OCI-LY3 (cell line): ENCODE measurements around the gene SORBS1.

Experiments
- H2AFZ ChIP-seq: fragments of 200-600, 300-600 bp; shearing (Covaris generic); 2 replicates; pipeline ENCODE4 v1.6.0; 2014; ENCODE audit warnings: antibody characterized with exemption, low read depth, low read length
- H3K27ac ChIP-seq: fragments of 200-600, 300-600 bp; sonication (generic); 2 replicates; pipeline ENCODE4 v1.5.1; 2014; ENCODE audit warnings: mild to moderate bottlenecking, low read length, moderate library complexity, mixed read lengths
- H3K27me3 ChIP-seq: fragments of 200-600, 300-600 bp; sonication (generic); 2 replicates; pipeline ENCODE4 v1.6.1; 2014; ENCODE audit warnings: low read depth, low read length, mixed read lengths
- H3K36me3 ChIP-seq: fragments of 200-600, 300-600 bp; sonication (generic); replicated peaks from 2 replicates; pipeline ENCODE3; 2014; ENCODE audit warnings: low read depth, low read length, mixed read lengths
- H3K4me1 ChIP-seq: fragments of 300-600, 200-600 bp; sonication (generic); 2 replicates; pipeline ENCODE4 v1.6.1; 2014; ENCODE audit warnings: low read length, mixed read lengths
- H3K4me2 ChIP-seq: fragments of 200-600, 300-600 bp; sonication (generic); 2 replicates; pipeline ENCODE4 v1.6.1; 2014; ENCODE audit warnings: low read length, mixed read lengths
- H3K4me3 ChIP-seq: fragments of 300-600, 200-600 bp; sonication (generic); 2 replicates; pipeline ENCODE4 v1.5.1; 2014; ENCODE audit warnings: antibody characterized with exemption, mild to moderate bottlenecking, low read length, moderate library complexity
- H3K79me2 ChIP-seq: fragments of 300-600, 200-600 bp; shearing (Covaris generic); 2 replicates; pipeline ENCODE4 v1.6.1; 2014; ENCODE audit warnings: mild to moderate bottlenecking, low read length, mixed read lengths
- H3K9ac ChIP-seq: fragments of 300-600, 200-600 bp; shearing (Covaris generic); 2 replicates; pipeline ENCODE4 v1.6.0; 2014; ENCODE audit warnings: mild to moderate bottlenecking, low read length, moderate library complexity
- H3K9me3 ChIP-seq: fragments of 200-600, 300-600 bp; shearing (Covaris generic); 2 replicates; pipeline ENCODE4 v1.6.1; 2014; ENCODE audit warnings: low read length, mixed read lengths; ENCODE audit not compliant: insufficient read depth
- H4K20me1 ChIP-seq: fragments of 200-600, 300-600 bp; sonication (generic); 2 replicates; pipeline ENCODE4 v1.6.1; 2016; ENCODE audit warnings: low read length, mixed read lengths; ENCODE audit not compliant: insufficient read depth
- EZH2phosphoT487 ChIP-seq: fragments of 200-600 bp; shearing (Covaris generic); IDR thresholded peaks from 2 replicates; pipeline ENCODE4 v1.6.1; 2018; ENCODE audit warnings: antibody characterized with exemption, mixed run types, low read depth
- TF ChIP-seq, protein P1 (sequence below): fragments of 200-600, 300-600 bp; sonication (generic); IDR thresholded peaks from 2 replicates; pipeline ENCODE4 v1.5.1; 2014; ENCODE audit warnings: antibody characterized with exemption, low read length, low read depth

SORBS1 gene

DNA sequence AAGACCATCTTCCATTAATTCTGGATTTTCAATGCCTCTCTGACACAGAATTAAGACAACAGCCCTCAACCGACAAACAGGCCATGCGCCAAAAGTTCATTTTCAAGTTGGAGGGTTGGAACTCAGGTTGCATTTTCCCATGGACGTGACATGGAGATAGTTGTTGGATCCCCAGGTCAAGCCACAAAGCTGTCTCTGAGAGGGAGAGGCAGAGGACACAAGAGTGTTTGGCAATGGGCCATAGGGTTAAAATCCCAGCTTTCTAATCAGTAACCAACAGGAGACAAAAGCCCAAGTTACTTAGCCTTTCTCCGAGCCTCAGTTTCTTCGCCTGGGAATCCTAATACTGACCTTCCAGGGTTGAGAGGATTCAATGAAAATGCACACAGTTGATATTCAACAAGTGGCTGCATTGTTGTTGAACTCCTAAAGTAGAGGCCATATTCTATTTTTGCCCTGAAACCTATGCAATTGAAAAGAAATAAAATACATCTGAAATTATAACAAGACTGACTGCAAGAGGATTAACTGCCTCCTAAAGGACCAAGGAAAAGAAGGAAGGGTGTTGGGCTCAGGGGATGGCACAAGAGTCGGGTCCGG, 44.3 kb downstream of the SORBS1 start:
- TF ChIP-seq, protein P1, sequence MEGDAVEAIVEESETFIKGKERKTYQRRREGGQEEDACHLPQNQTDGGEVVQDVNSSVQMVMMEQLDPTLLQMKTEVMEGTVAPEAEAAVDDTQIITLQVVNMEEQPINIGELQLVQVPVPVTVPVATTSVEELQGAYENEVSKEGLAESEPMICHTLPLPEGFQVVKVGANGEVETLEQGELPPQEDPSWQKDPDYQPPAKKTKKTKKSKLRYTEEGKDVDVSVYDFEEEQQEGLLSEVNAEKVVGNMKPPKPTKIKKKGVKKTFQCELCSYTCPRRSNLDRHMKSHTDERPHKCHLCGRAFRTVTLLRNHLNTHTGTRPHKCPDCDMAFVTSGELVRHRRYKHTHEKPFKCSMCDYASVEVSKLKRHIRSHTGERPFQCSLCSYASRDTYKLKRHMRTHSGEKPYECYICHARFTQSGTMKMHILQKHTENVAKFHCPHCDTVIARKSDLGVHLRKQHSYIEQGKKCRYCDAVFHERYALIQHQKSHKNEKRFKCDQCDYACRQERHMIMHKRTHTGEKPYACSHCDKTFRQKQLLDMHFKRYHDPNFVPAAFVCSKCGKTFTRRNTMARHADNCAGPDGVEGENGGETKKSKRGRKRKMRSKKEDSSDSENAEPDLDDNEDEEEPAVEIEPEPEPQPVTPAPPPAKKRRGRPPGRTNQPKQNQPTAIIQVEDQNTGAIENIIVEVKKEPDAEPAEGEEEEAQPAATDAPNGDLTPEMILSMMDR: no peak
- TF ChIP-seq EZH2phosphoT487: no peak
- Histone ChIP-seq H3K27ac (no peak overlapping the region), H3K4me2 (no peak overlapping the region), H4K20me1 (no peaks in the 10 kb centered on the region), H3K9me3 (no peaks in the 10 kb centered on the region), H2AFZ (no peak overlapping the region), H3K9ac (no peak overlapping the region), H3K36me3 (no peaks in the 10 kb centered on the region), H3K27me3 (no peaks in the 10 kb centered on the region), H3K4me3 (no peak overlapping the region), H3K79me2 (no peaks in the 10 kb centered on the region), H3K4me1 (no peaks in the 10 kb centered on the region)

DNA sequence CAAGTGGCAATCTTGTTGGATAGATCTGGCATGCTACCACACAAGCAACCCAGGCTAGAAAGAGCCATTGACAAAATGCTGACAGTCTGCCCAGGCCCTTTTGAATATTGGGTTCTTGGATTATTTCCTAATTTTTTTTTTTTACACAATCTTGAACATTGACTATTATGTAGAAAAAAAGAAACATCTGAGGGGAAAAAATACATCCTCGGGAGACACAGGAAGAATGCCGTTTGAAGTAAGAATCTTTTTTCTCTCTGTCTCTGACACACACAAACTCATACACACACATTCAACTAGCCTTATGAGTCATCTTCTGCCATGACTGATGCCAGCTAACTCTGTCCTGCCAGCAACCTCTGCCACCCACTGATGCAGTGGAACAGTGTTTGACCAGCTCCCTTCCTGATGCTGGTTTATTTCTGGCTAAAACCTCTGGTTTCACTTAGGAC, 47.2 kb downstream of the SORBS1 start:
- no peak overlapping the region for H3K9ac ChIP-seq
- H3K4me2 ChIP-seq: no peak overlapping the region
- TF ChIP-seq, protein P1: no peak
- TF ChIP-seq EZH2phosphoT487: no peak
- H3K4me3 ChIP-seq: no peak overlapping the region
- H3K79me2 ChIP-seq: no peaks in the 10 kb centered on the region
- H4K20me1 ChIP-seq: no peaks in the 10 kb centered on the region
- H3K4me1 ChIP-seq: no peaks in the 10 kb centered on the region
- H3K36me3 ChIP-seq: no peaks in the 10 kb centered on the region
- H2AFZ ChIP-seq: no peak overlapping the region
- no peaks in the 10 kb centered on the region for H3K27me3 ChIP-seq
- no peaks in the 10 kb centered on the region for H3K9me3 ChIP-seq
- no peak overlapping the region for H3K27ac ChIP-seq

DNA sequence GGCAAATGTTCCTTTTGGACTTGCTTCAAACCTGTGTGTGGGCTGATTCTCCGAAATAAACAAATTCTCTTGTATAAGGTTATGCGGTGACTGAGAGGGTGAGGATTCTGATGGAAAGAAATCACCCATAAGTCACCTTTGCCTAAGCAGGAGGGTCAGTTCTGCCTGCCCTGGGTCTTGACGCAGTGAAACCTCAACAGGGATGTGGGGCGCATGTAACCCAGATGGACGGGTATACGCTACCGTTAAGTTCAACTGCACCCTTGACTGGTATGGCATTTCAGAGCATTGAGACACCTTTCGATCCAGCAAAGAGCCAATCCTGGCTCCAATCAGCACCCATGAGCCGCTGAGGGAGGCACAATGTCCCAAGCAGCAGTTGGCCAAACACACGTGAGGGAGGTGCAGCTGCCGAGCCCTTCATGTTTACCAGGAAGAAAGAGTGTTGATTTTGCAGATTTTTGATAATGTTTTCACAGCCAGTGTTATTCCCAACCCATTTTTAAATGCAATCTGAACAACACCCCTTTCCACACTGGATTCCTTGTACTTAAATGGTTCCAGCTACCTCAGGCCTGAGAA, 48.1 kb downstream of the SORBS1 start:
- no peak overlapping the region for H3K9ac ChIP-seq
- no peak for TF ChIP-seq EZH2phosphoT487
- TF ChIP-seq, protein P1: no peak
- no peak overlapping the region for H3K4me3 ChIP-seq
- no peak overlapping the region for H3K4me2 ChIP-seq
- no peaks in the 10 kb centered on the region for H3K27me3 ChIP-seq
- no peak overlapping the region for H2AFZ ChIP-seq
- H3K36me3 ChIP-seq: no peaks in the 10 kb centered on the region
- no peak overlapping the region for H3K27ac ChIP-seq
- H3K79me2 ChIP-seq: no peaks in the 10 kb centered on the region
- no peaks in the 10 kb centered on the region for H3K4me1 ChIP-seq
- no peaks in the 10 kb centered on the region for H3K9me3 ChIP-seq
- H4K20me1 ChIP-seq: no peaks in the 10 kb centered on the region

DNA sequence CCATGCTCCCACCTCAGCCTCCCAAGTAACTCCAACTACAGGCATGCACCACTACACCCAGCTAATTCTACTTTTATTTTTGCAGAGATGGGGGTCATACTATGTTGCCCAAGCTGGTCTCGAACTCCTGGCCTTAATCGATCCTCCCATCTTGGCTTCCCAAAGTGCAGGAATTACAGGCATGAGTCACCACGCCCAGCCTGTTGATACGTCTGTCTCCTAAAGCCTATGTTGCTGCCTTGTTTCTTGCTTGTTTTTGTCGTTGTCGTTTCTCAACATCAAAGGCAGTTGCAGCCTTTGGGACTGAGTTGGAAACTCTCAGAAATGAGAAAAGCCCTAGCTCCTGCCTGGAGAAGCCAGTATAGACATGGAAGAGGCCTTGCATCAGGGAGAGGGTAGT, 49.9 kb downstream of the SORBS1 start:
- Histone ChIP-seq H3K79me2 (no peaks in the 10 kb centered on the region), H3K9me3 (no peaks in the 10 kb centered on the region), H2AFZ (no peak overlapping the region), H3K4me2 (no peak overlapping the region), H3K4me1 (no peaks in the 10 kb centered on the region), H4K20me1 (no peaks in the 10 kb centered on the region), H3K27me3 (no peaks in the 10 kb centered on the region), H3K27ac (no peak overlapping the region), H3K4me3 (no peak overlapping the region), H3K36me3 (no peaks in the 10 kb centered on the region), H3K9ac (no peak overlapping the region)
- TF ChIP-seq, protein P1: no peak
- no peak for TF ChIP-seq EZH2phosphoT487
